HG03439 (cell line): ENCODE measurements around the gene RPS6KL1.

Source experiments
- ATAC-seq: cut with Tn5 transposase; IDR thresholded peaks from one replicate; pipeline ENCODE4 v1.9.1; 2021; ENCODE audit warnings: mild to moderate bottlenecking, moderate library complexity; ENCODE audit not compliant: unreplicated experiment

RPS6KL1 gene

DNA sequence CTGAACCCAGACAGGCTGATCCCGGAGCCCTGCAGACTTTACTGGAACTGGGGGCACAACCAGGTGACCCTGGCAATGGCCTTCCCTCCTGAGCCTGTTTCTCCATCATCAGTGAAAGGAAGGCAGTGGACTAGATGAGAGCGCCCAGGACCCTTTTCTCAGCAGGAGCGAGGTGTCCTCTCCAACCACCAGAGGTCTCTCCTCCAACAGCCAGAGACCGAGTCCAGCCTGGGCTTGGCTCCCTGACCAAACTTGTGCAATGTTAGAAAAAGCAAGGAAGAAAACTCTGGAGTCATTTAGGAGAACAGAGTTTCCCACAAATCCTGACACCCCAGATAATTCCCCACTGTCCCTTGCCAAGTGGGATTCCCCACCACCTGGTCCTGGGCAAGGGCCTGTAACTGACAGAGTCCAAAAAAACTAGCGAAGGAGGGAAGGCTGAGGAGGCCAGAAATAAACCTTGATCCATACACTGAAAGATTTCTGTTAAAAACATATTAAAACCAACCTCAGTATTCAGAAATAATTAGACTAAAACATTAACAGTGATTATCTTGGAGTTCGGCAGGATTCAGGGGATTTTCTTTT lies 9.0 kb downstream of the RPS6KL1 start:
- ATAC-seq, result no peak

DNA sequence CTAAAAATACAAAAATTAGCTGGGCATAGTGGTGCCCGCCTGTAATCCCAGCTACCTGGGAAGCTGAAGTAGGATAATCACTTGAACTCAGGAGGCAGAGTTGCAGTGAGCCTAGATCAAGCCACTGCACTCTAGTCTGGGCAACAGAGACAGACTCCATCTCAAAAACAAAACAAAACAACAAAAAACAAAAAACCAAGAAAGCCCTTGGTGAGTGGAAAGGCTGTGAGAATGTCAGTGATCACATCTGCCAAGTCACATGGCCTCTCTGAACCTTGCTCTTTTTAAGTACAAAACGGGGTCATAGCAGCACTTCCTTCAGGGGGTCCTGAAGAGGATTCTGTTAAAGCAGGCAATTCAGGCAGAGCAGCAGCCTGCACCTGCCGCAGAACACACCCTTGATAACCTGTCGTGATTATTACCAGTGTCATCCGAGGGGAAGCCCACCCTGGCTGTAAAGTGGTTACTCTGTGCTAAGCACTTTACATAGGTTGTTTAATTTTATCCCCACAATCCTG lies 9.6 kb downstream of the RPS6KL1 start:
- ATAC-seq, result no peak

DNA sequence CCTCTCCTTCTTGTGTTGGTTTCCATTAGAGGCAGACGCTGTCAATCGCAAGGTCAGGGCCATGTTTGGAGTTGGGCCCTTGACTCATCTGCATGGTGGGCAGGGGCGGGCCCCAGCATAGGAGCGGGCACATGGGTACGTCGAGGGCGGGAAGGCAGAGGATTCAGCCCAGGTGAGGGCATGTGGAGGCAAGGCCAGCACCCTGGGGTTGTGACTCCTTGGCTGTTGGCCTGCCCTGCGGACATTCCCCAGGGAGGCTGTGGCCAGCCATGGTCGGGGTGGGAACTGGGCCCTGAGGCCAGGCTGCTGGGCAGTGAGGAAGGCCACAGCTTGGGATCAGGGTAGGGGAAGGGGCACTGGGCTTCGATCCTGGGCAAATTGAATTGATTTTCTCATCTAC lies 10.3 kb downstream of the RPS6KL1 start:
- no peak for ATAC-seq

DNA sequence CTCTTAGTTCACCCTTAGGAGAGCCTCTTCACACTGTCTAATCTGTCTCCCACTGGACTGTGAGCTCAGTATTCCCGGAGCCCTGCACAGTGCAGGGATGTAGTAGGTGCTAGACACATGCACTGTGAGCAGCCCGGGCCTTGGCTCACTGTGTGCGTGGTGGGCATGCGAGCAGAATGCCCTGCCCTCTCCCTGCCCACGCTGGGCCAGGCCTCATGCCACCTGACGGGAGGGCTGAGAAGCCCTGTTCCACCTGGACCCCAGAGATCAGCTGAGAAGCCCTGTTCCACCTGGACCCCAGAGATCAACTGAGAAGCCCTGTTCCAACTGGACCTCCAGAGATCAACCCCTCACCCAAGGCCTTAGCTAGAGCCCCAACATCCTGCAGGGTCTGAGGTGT lies 10.9 kb downstream of the RPS6KL1 start:
- no peak for ATAC-seq

DNA sequence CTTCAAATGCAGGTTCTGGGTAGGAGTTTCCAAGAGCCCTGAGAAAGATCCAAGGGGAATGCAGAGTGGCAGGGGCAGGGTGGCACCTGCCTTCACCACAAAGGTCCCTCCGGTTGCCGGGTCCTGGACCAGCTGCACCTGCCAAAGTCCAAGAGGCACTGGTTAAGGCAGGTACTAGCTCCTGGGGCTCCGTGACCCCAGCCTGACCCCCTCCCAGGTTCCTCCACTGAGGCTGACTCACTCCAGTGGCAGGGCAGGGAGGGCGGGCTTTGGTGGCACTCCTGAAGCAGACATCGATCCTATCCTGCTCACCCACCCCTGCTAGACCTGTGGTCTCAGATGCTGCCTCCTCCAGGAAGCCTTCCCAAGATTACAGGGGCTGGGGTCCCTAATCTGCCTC lies 11.4 kb downstream of the RPS6KL1 start:
- no peak for ATAC-seq

DNA sequence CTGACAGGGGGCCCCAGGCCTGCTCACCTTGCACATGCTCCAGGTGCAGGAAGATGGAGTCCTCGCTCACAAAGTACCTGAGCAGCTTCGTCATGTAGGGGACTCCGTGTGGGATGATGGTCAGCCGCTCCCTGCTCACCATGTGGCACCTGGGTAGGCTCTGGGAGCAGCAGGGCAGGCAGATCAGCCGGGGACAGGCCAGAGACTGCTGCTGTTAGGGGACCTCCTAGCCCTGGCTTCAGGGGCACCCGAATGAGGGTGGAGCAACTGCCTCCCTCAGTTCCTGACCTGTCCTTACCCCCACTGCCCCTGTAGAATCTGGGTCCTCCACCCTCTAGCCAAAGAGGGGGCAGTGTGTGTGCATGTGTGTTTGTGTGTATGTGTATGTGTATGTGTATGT lies 11.8 kb downstream of the RPS6KL1 start:
- ATAC-seq, result no peak

DNA sequence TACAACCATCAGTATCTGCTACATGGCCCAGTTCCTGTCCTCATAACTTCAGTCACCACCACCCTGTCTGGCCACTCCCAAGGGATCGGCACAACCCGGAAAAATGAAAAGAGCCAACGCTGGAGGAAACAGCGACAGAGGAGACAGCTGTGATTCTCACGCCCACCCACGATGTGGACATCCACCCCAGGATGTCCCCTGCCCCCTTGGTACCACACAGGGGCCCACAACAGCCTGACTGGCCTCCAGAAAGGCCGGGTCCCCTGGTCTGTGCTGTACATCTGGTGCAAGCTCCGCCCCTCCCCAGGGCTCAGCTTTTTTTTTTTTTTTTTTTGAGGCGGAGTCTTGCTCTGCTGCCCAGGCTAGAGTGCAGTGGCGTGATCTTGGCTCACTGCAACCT lies 12.5 kb downstream of the RPS6KL1 start:
- no peak for ATAC-seq

DNA sequence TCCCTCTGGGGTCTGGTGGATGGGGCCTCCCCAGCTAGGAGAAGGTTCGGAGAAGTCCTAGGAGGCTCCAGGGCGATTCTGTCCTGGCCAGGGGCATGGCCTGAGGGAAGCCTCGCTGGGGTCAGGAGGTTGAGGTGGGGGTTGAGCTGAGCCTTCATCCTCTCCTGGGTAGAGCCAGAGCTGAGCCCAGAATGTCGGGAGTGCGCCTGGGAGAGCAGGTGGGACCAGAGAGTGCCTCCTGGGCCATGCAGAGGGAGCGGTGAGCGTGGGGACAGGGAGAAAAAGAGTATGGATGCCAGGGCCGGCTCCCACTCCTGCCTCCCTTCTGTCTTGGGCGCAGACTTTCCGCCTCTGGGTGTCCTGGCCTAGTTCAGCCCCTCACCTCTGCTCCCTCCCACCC lies 13.1 kb downstream of the RPS6KL1 start:
- ATAC-seq, result no peak

DNA sequence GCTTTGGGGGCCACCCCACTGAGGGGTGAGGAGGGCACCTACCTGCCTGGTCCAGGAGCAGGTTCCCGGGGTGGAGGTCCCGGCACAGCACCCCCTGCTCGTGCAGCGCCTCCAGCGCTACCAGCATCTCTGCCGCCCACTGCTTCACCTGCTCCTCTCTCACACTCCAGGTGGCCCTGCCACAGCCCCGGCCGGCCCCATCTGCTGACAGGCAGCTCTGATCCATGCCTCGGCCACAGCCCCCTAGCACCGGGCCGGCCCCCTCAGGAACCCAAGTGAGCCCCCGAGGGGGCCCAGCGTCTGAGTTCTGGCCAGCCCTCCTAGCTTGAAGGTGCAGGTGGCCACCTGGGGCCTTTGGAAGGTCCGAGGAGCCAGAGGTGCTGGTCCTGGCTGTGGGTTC lies 13.6 kb downstream of the RPS6KL1 start:
- ATAC-seq, result no peak

DNA sequence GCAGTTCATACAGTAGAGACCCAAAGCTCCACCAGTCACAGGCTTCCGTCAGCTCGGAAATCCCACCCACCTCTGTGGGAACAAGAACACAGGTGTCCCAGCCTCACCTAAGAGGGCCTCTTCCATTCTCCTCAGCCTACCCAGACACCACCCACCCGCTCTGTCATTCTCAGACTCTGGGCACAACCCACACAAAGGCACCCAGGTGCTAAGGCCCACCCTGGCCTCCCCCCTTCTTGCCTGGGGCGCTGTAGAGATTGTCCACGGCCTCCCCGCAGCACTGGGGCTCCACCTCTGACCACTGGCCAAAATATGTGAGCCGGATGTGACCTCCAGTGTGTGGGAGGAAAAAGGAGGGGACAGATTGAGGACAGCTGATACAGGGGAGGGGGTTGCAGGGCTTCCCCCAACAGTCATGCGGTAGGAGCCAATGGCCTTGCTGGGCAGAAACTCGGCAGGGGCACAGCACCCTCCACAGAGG lies 14.2 kb downstream of the RPS6KL1 start:
- no peak for ATAC-seq

DNA sequence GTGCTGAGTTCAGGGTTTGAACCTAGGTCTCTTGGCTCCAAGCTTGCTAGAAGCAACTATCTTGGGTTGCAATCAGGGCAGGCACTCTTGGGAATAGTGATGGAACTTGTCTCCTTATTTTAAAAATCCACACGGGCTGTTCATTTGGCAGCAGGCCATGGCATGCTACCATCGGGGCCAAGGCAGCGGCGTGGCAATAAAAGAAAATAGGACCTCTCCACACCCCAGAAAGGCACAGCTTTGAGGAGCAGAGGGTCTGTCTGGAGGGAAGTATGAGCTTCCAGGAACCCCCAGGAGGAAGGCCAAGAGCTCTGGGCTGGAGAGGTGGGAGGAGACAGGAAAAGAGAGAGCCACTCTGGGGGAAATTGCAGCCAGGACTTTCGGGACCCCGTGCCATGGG lies 15.3 kb downstream of the RPS6KL1 start:
- no peak for ATAC-seq

DNA sequence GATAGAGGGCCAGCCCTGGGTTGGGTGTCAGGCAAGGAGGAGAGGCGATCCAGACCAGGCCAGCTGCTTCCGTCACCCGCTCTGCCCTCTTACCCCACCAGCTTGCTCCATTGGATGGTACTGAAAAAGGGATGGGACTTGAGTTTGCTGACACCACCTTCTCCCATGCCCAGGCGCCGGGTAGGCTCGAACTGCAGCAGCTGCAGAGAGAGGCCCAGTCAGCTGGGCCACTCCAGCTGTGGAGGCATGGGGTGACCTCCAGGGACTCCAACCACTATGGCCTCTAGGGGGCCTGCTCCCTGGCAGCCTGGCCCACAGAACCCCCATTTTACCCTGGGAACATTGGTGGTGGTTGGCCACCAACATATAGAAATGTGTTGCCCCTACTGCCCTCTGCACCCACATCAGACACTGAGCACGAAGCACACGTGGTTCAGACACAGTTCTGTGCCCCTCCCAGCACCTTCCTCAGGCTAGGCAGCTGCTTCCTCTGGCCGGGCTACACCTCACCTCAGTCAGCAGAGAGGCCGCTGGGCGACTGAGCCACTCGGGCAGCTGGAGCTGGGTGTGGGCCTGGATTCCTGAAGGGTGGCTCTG lies 16.0 kb downstream of the RPS6KL1 start:
- ATAC-seq, result no peak

DNA sequence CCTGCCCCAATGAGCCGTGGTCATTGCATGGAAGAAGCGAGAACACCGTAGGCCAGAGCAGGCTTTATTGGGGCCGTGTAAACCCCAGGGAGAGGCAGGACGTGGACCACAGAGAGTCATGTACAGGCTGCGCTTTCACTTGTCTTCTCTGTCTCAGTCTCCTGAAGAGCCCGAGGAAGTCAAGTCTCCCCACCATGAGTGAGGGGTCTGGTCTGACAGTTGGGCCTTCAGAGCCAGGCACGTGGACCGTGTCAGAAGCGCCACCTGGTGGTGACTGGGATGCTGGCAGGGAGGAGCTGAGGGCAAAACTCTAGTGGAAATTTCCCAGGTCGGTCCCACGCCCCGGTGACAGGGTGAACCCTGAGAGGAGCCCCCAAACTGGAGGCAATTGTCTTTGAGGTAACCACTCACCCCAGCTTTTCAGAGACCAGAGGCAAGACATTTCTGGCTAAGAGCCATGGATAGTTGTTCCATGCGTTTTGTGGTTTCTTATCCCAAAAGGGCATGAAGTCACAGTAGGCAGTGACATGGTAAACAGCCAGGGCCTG lies 17.4 kb downstream of the RPS6KL1 start:
- ATAC-seq, result no peak

DNA sequence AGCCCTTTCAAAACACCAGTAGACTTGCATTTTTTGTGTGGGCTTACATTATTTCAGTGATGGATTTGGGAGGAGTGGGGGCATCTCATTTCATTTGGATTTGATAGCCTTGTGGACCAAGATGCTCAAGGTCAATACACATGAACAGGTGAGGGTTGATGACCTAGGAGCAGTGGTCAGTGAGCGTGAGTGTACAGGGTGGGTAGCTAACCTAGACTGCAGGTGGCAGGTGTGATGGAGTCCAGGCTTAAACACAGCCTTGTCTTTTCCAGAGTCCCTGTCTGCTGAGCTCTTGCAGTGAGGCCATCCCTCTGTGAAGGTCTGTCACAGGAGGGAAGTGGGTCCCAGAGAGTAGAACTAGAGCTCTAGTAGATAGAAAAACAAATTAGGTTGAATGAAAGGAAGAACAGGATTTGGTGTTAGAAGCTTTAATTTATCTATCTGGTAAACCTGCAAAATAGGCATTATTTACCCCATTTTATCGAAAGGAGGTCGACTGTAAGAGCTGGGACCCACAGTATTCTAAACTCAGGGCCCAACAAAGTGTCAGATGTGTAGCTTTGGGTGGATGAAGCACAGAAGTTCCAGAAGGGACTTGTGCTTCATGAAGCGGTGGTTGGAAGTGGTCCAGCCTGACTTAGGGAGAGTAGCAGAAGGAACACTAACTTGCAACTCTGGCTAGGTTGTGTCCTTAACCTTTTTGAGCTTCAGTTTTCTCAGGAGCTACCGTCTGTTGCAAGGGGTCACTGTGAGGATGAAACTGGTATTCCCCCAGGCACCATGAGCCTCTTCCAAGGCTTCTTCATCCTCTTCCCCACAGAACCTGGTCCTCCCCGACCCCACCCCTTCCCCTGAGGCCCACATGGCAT lies 18.2 kb downstream of the RPS6KL1 start:
- ATAC-seq, result no peak

DNA sequence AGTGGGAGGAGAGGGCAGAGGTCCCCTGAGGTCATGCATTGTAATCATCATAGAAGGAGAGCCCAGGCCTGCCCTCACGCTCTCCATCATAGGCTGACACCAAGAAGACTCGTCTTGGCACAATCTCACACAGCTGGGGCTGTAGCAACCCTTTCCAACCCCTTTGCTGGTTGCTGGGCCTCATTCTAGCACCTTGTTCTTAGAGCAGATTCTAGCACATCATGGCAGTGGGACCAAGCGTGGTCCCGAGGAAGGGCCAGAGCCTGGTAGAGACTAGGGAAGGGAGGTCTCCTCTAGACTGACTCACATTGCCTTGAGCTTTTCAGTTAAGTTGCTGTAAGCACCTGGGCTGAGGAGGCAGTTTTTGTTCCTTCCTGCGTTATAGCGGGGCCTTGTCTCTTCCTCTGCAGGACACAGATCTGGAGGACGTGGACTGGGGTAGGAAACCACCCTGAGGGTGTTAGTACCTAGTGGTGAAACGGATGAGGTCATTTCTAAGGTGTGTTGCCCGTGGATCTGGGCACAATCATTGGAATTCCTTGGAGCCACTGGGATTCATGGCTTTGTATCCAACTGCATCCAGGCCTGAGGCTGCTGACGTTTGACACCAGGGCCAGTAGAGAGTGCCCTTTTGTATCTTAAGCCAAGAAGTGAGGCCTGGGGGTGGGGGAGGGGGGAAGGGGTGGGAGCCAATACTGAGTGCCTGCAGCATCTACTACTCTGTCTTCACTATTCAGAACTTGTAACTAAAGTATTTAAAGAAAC lies 19.9 kb downstream of the RPS6KL1 start:
- ATAC-seq, result no peak

DNA sequence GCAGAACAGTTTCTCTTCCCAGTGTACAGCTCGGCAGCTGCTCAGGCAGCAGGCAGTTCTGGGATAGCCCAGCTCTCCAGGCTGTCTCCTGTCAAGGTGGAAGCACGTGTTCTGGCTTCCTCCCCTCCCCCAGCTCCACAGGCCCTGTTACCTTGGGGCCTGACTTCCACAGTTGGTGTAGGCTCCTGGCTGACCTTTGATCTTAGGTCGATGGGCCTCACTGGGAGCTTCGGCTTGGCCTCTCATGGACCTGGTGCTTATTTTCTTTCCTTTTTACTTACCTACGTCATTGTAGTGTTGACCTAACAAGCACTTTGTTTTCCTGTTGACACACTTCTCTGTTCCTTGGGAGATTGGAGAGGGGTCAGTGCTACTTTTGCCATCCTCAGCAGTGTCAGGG lies 24.4 kb downstream of the RPS6KL1 start:
- ATAC-seq, result no peak

DNA sequence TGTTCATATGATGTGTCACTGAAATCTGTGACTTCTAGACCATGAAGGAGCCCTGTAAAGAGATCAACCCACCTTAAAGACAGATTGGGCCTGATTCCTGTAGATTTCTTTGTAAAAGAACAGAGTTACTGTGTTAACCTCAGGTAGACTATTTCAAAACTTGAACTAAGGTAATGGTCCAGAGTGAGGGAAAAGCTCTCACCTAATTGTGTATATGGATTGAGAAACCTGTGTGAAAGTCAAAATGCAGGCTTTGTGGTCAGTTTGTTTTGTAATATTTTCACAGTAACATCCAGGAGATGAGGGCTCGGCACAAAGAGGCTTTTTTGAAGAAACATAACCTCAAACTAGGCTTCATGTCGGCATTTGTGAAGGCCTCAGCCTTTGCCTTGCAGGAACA lies 25.0 kb downstream of the RPS6KL1 start:
- no peak for ATAC-seq

DNA sequence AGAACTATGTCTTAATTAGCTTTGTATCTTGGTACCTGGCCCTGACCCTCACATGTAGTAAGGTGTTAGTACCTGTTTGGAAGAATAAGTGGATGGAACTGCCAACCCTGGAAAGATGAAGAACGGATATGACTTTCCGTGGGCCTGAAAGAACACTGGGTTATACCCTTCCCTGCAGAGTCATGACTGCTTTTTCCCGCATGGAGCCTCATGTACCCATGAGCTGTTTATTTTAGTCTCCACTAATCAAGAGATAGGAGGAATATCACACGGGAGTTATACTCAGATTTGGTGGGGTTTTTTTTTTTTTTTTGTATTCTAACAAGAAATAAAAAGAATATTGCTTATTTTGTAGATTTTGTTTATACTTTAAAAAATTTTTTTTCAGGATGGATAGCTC lies 25.4 kb downstream of the RPS6KL1 start:
- ATAC-seq, result no peak

DNA sequence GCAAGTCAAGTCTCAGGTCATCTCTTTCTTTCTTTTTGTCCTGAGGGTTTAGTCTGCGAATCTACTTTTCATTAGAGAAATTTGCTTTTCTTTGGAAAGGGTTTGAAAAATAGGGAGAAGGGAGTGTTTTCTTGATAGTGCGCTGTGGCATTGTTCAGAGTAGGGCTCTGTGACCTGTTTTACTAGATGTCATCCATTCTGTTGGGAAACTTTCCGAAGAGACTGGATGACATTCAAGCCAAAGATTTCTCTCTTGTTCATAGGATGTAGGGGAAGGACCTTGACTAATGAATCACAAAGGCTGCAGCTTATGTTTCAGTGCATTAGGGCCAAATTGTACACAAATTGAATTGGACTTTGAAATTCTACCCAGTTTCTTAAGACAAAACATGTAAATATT lies 26.7 kb downstream of the RPS6KL1 start:
- ATAC-seq, result no peak

DNA sequence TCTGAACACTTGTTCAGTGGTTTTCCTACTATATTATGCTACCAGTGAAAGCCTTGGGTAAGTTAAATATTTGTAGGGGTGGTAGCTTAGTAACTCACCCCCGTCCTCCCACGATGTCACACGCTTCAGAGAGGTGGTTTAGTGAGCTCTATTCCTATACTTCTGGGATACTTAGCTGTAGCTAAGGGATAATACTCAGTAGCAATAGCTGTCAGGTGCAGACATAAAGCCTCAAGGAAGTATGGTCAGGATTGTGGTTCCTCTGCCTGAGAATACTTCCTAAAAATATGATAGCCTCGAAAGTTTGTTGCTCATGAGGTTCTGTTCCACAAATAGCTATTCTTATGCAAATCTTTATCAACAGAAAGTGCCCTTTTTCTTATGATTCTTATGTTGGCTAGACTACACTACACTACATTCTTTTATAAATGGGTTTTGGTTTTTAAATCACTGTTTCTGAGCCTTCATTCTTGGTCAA lies 29.4 kb downstream of the RPS6KL1 start:
- no peak for ATAC-seq

DNA sequence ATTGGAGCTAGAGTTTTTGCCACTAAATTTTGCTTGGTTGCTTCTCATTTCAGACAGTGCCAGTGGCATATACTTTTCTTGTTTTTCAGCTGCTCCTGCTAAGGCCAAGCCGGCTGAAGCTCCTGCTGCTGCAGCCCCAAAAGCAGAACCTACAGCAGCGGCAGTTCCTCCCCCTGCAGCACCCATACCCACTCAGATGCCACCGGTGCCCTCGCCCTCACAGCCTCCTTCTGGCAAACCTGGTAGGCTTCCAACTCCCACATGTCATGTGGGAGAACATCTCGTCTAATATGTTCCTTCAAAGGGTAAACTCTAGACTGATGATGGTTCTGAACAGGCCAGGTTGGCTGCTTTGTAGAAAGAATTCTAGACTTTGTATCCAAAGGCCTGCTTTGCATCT lies 30.3 kb downstream of the RPS6KL1 start:
- no peak for ATAC-seq
